WTC11 (cell line): ENCODE data around the gene ALAD. TPM values are rescaled to one million over a fixed set of nuclear protein-coding genes. Genes with fewer than 3 reads are reported as not detected.
"Not testable (repeated sequence)": the region's sequence is repeated elsewhere in the genome, so short reads cannot be mapped to it uniquely, and the experiment has no call there.

Experiments
- ATAC-seq: fragments of 200-7000 bp; cut with Tn5 transposase; 2 replicates; pipeline ENCODE4 v1.10.0; 2021; ENCODE audit warnings: mild to moderate bottlenecking, moderate library complexity
- CTCF ChIA-PET: fragments of 300-600 bp; sonication (Branson Sonifier 250); formaldehyde crosslinking; loops from one replicate; lab custom pipeline; 2021; ENCODE audit warnings: antibody characterized with exemption; lab: Charles Lee
- POLR2A ChIA-PET: fragments of 350-600 bp; sonication (Branson Sonifier 250); formaldehyde crosslinking; loops from one replicate; lab custom pipeline; 2021; ENCODE audit warnings: antibody characterized with exemption; lab: Charles Lee
- DNase-seq: peaks from one replicate; pipeline ENCODE4 v3.0.0; 2021; ENCODE audit warnings: low spot score
- H3K27ac Mint-ChIP-seq: 2 replicates; pipeline ENCODE4 v1.8.0; 2021; ENCODE audit warnings: mixed read lengths
- H3K27me3 Mint-ChIP-seq: 2 replicates; pipeline ENCODE4 v1.8.0; 2021; ENCODE audit warnings: low read depth, mild to moderate bottlenecking, moderate library complexity, mixed read lengths
- H3K36me3 Mint-ChIP-seq: 2 replicates; pipeline ENCODE4 v1.8.0; 2021; ENCODE audit warnings: mixed read lengths
- H3K4me1 Mint-ChIP-seq: 2 replicates; pipeline ENCODE4 v1.8.0; 2022; ENCODE audit warnings: mixed read lengths
- H3K4me3 Mint-ChIP-seq: 2 replicates; pipeline ENCODE4 v1.8.0; 2021; ENCODE audit warnings: mild to moderate bottlenecking, moderate library complexity, mixed read lengths
- H3K9me3 Mint-ChIP-seq: 2 replicates; pipeline ENCODE4 v1.8.0; 2021; ENCODE audit warnings: mixed read lengths
- CBFB ChIP-seq: sonication (generic); formaldehyde crosslinking; IDR thresholded peaks from 2 replicates; pipeline ENCODE4 v1.8.1; 2022; ENCODE audit warnings: mild to moderate bottlenecking, low read depth, missing genetic modification reagents
- E2F4 ChIP-seq: sonication (generic); formaldehyde crosslinking; IDR thresholded peaks from 2 replicates; pipeline ENCODE4 v1.8.1; 2022; ENCODE audit warnings: low read depth, mild to moderate bottlenecking, moderate library complexity, missing genetic modification reagents, borderline replicate concordance
- FOXJ3 ChIP-seq: sonication (generic); formaldehyde crosslinking; IDR thresholded peaks from 2 replicates; pipeline ENCODE4 v1.9.0; 2021; ENCODE audit warnings: missing genetic modification reagents, mild to moderate bottlenecking, borderline replicate concordance
- IRF1 ChIP-seq: sonication (generic); formaldehyde crosslinking; IDR thresholded peaks from 2 replicates; pipeline ENCODE4 v1.8.0; 2023; ENCODE audit warnings: missing genetic modification reagents
- MXD4 ChIP-seq: fragments of 250-450 bp; sonication (Bioruptor Pico); IDR thresholded peaks from 2 replicates; pipeline ENCODE4 v1.8.0; 2021; ENCODE audit warnings: mild to moderate bottlenecking, moderate library complexity, borderline replicate concordance
- NFE2L1 ChIP-seq: sonication (generic); formaldehyde crosslinking; IDR thresholded peaks from 2 replicates; pipeline ENCODE4 v1.8.1; 2023; ENCODE audit warnings: missing genetic modification reagents
- NR2C2 ChIP-seq: sonication (generic); formaldehyde crosslinking; IDR thresholded peaks from 2 replicates; pipeline ENCODE4 v1.8.0; 2022; ENCODE audit warnings: mild to moderate bottlenecking, missing genetic modification reagents
- OVOL2 ChIP-seq: fragments of 250-450 bp; sonication (Bioruptor Pico); IDR thresholded peaks from 2 replicates; pipeline ENCODE4 v1.9.0; 2021; ENCODE audit warnings: mild to moderate bottlenecking, borderline replicate concordance
- RORB ChIP-seq: fragments of 250-450 bp; sonication (Bioruptor Pico); IDR thresholded peaks from 2 replicates; pipeline ENCODE4 v1.9.0; 2021; ENCODE audit warnings: mild to moderate bottlenecking
- TCF7 ChIP-seq: sonication (generic); formaldehyde crosslinking; IDR thresholded peaks from 2 replicates; pipeline ENCODE4 v1.8.0; 2022; ENCODE audit warnings: mild to moderate bottlenecking, low read depth, missing genetic modification reagents, moderate library complexity
- TEAD4 ChIP-seq: sonication (generic); formaldehyde crosslinking; IDR thresholded peaks from 2 replicates; pipeline ENCODE4 v1.8.0; 2022; ENCODE audit warnings: mild to moderate bottlenecking, missing genetic modification reagents
- ZNF138 ChIP-seq: sonication (generic); formaldehyde crosslinking; conservative IDR thresholded peaks from 2 replicates; pipeline ENCODE4 v1.8.1; 2022; ENCODE audit warnings: mild to moderate bottlenecking, moderate library complexity, missing genetic modification reagents
- ZNF263 ChIP-seq: sonication (generic); formaldehyde crosslinking; IDR thresholded peaks from 2 replicates; pipeline ENCODE4 v1.8.1; 2022; ENCODE audit warnings: low read depth, mild to moderate bottlenecking, moderate library complexity, missing genetic modification reagents
- ZNF423 ChIP-seq: fragments of 250-450 bp; sonication (Bioruptor Pico); IDR thresholded peaks from 2 replicates; pipeline ENCODE4 v2.1.2; 2022; ENCODE audit warnings: mild to moderate bottlenecking, moderate library complexity
- total RNA-seq: library from RNA; stranded (reverse); gene quantifications from 3 replicates; pipeline ENCODE4 v1.2.3, GENCODE V29; 2021
- TF ChIP-seq, protein P1 (sequence below): sonication (generic); formaldehyde crosslinking; IDR thresholded peaks from 2 replicates; pipeline ENCODE4 v1.8.1; 2023; ENCODE audit warnings: mild to moderate bottlenecking, missing genetic modification reagents, moderate library complexity
- TF ChIP-seq, protein P2 (sequence below): sonication (generic); formaldehyde crosslinking; IDR thresholded peaks from 2 replicates; pipeline ENCODE4 v1.8.1; 2023; ENCODE audit warnings: mild to moderate bottlenecking, missing genetic modification reagents, moderate library complexity
- TF ChIP-seq, protein P3 (sequence below): sonication (generic); formaldehyde crosslinking; IDR thresholded peaks from 2 replicates; pipeline ENCODE4 v1.8.0; 2022; ENCODE audit warnings: mild to moderate bottlenecking, missing genetic modification reagents
- TF ChIP-seq, protein P4 (sequence below): sonication (generic); formaldehyde crosslinking; IDR thresholded peaks from 2 replicates; pipeline ENCODE4 v1.8.1; 2022; ENCODE audit warnings: low read depth, missing genetic modification reagents, borderline replicate concordance

Gene ALAD
- total RNA-seq, 1 experiment from 2014 or later: 15.9 TPM

DNA sequence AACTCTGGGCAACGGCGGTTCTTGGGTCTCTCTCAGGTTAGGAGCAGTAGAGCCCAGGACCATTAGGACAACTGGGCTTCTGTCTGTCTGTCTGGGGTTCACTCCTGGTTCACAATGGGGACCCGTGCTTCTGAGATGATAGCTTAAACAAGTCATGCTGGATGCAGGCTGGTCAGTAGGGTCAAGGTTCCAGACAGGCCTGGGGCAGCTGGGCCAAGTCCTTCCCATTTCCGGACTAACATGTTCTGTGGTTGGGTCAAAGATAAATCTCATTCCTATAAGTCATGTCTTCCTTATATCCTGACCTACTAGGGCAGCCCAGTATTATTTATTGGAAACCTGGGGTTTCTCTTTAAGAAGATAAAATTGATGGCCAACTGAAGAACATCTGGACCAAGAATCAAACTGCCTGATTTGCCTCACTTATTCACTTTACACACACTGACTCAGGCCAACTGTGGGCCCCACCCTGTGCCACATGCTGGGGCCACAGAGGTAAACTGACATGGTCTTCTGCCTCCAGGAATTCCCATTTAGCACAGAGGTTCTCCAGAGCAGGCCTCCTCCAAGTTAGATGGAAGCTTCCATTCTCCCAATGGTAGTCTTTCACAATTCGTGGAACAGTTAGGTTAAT lies 32.6 kb downstream of the ALAD start:
- Mint-ChIP-seq H3K27me3 (no peaks in the 10 kb centered on the region), H3K4me1 (peaks cover 4% of the 10 kb centered on the region), H3K36me3 (peaks cover 6% of the 10 kb centered on the region), H3K4me3 (no peak overlapping the region), H3K9me3 (no peaks in the 10 kb centered on the region), H3K27ac (no peak overlapping the region)
- ATAC-seq (no peak), DNase-seq (no peak)
- POLR2A ChIA-PET: no interaction called here
- no peak for TF ChIP-seq ZNF263 (CRISPR knock-in tag)
- TF ChIP-seq, protein P1, sequence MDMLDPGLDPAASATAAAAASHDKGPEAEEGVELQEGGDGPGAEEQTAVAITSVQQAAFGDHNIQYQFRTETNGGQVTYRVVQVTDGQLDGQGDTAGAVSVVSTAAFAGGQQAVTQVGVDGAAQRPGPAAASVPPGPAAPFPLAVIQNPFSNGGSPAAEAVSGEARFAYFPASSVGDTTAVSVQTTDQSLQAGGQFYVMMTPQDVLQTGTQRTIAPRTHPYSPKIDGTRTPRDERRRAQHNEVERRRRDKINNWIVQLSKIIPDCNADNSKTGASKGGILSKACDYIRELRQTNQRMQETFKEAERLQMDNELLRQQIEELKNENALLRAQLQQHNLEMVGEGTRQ (CRISPR knock-in tag): no peak
- TF ChIP-seq RORB (CRISPR knock-in tag): no peak
- no peak for TF ChIP-seq ZNF138 (CRISPR knock-in tag)
- TF ChIP-seq TEAD4 (CRISPR knock-in tag): no peak
- TF ChIP-seq E2F4: no peak
- TF ChIP-seq, protein P2, sequence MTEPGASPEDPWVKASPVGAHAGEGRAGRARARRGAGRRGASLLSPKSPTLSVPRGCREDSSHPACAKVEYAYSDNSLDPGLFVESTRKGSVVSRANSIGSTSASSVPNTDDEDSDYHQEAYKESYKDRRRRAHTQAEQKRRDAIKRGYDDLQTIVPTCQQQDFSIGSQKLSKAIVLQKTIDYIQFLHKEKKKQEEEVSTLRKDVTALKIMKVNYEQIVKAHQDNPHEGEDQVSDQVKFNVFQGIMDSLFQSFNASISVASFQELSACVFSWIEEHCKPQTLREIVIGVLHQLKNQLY (CRISPR knock-in tag): no peak
- no peak for TF ChIP-seq ZNF423 (CRISPR knock-in tag)
- TF ChIP-seq FOXJ3: no peak
- TF ChIP-seq NR2C2 (CRISPR knock-in tag): no peak
- no peak for TF ChIP-seq OVOL2 (CRISPR knock-in tag)
- TF ChIP-seq, protein P3, sequence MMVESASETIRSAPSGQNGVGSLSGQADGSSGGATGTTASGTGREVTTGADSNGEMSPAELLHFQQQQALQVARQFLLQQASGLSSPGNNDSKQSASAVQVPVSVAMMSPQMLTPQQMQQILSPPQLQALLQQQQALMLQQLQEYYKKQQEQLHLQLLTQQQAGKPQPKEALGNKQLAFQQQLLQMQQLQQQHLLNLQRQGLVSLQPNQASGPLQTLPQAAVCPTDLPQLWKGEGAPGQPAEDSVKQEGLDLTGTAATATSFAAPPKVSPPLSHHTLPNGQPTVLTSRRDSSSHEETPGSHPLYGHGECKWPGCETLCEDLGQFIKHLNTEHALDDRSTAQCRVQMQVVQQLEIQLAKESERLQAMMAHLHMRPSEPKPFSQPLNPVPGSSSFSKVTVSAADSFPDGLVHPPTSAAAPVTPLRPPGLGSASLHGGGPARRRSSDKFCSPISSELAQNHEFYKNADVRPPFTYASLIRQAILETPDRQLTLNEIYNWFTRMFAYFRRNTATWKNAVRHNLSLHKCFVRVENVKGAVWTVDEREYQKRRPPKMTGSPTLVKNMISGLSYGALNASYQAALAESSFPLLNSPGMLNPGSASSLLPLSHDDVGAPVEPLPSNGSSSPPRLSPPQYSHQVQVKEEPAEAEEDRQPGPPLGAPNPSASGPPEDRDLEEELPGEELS: no peak
- no peak for TF ChIP-seq TCF7 (CRISPR knock-in tag)
- no peak for TF ChIP-seq MXD4 (CRISPR knock-in tag)
- TF ChIP-seq, protein P4, sequence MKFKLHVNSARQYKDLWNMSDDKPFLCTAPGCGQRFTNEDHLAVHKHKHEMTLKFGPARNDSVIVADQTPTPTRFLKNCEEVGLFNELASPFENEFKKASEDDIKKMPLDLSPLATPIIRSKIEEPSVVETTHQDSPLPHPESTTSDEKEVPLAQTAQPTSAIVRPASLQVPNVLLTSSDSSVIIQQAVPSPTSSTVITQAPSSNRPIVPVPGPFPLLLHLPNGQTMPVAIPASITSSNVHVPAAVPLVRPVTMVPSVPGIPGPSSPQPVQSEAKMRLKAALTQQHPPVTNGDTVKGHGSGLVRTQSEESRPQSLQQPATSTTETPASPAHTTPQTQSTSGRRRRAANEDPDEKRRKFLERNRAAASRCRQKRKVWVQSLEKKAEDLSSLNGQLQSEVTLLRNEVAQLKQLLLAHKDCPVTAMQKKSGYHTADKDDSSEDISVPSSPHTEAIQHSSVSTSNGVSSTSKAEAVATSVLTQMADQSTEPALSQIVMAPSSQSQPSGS (CRISPR knock-in tag): no peak
- CTCF ChIA-PET: interaction anchor here (0.5 to 1.3 kb wide), 4 partner anchors 13 to 124 kb away, joined by 3 to 4 read pairs (median 4); partner anchors contain the start of genes CDC26 and PRPF4

DNA sequence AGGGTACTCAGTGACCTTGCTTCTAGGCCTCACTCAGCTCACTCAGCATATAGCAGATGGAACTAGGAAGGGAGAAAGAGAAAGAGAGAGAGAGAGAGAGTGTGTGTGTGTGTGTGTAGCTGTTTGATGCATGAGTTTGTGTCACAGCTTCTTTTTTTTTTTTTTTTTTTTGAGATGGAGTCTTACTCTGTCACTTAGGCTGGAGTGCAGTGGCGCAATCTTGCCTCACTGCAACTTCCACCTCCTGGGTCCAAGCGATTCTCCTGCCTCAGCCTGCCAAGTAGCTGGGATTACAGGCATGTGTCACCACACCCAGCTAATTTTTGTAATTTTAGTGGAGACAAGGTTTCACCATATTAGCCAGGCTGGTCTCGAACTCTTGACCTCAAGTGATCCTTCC lies 35.4 kb downstream of the ALAD start:
- H3K27ac Mint-ChIP-seq, H3K4me3 Mint-ChIP-seq, H3K36me3 Mint-ChIP-seq, ATAC-seq, H3K27me3 Mint-ChIP-seq, POLR2A ChIA-PET, H3K9me3 Mint-ChIP-seq, DNase-seq, H3K4me1 Mint-ChIP-seq: not testable (repeated sequence)
- CTCF ChIA-PET: interaction anchor here (1.4 kb wide), 1 partner anchor 226 kb away, joined by 3 read pairs; no protein-coding TSS in a partner anchor

DNA sequence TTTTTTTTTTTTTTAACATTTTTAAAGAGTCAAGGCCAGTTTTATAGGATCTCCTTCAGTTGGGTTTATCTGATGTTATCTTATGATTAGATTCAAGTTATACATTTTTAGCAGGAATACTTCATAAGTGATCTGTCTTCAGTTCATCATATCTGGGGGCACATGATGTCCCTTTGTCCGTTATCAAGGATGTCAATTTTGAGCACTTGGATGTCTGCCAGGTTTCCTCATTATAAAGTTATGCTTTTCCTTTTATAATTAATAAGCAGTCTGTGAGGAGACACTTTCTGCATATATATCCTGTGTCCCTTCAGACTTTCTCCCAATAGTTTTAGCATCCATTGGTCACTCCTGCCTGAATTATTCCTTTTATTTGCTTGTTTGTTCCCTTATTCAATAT lies 36.1 kb downstream of the ALAD start:
- Mint-ChIP-seq H3K27ac (no peak overlapping the region), H3K9me3 (no peaks in the 10 kb centered on the region), H3K4me1 (peaks cover 12% of the 10 kb centered on the region), H3K27me3 (no peaks in the 10 kb centered on the region), H3K4me3 (no peak overlapping the region), H3K36me3 (peaks cover 2% of the 10 kb centered on the region; the same call in 1 of the 2 replicates)
- POLR2A ChIA-PET: no interaction called here
- TF ChIP-seq NFE2L1 (CRISPR knock-in tag) (no peak), CBFB (CRISPR knock-in tag) (no peak), IRF1 (CRISPR knock-in tag) (no peak)
- no peak for ATAC-seq
- CTCF ChIA-PET: interaction anchor here (0.6 to 2.0 kb wide), 4 partner anchors 16 to 226 kb away, joined by 3 to 5 read pairs (median 3); partner anchors contain the start of gene BSPRY
- DNase-seq: no peak
